Adrenal gland (tissue), 12 donors: ENCODE data around the gene LHPP. TPM values are rescaled to one million over a fixed set of nuclear protein-coding genes. Genes with fewer than 3 reads are reported as not detected.
"Not testable (repeated sequence)": the region's sequence is repeated elsewhere in the genome, so short reads cannot be mapped to it uniquely, and the experiment has no call there.

ENCODE experiments used
- DNase-seq, 7 donors: peaks; one replicate each; pipeline ENCODE4 v3.0.0-alpha.2; 2019 to 2020
- H3K27ac ChIP-seq, 5 donors: fragments of 200-600 bp; sonication (generic) in 4 of 5; 1 replicate in 3 of 5; 2 replicates in 2 of 5; pipeline versions ENCODE4 v1.5.1 to v1.8.0; 2016 to 2020; ENCODE audit warnings: mild to moderate bottlenecking in 1 of 5
- H3K27me3 ChIP-seq: fragments of 200-600 bp; 2 replicates; pipeline ENCODE4 v1.8.0; 2021
- H3K36me3 ChIP-seq, 2 donors: fragments of 200-600 bp; replicated peaks in 1 of 2; 1 replicate in 1 of 2; 2 replicates in 1 of 2; pipeline versions ENCODE4 v1.5.1 to v1.8.0; 2018 to 2022
- H3K4me1 ChIP-seq, 2 donors: fragments of 200-600 bp; replicated peaks in 1 of 2; 1 replicate in 1 of 2; 2 replicates in 1 of 2; pipeline versions ENCODE4 v1.5.1 to v1.8.0; 2018 to 2021
- H3K4me3 ChIP-seq, 4 donors: fragments of 200-600 bp; sonication (generic) in 3 of 4; one replicate each; pipeline ENCODE4 v1.5.1; 2016 to 2018
- H3K9me3 ChIP-seq, 3 donors: fragments of 200-600 bp; sonication (generic) in 1 of 3; replicated peaks in 1 of 3; 1 replicate in 2 of 3; 2 replicates in 1 of 3; pipeline versions ENCODE4 v1.5.1 to v1.8.0; 2016 to 2021
- POLR2A ChIP-seq, 2 donors: fragments of 450-650 bp; IDR thresholded peaks; one replicate each; pipeline ENCODE4 v1.6.1; 2017; ENCODE audit warnings: antibody characterized with exemption in 2 of 2, mild to moderate bottlenecking in 2 of 2, moderate library complexity in 1 of 2
- WGBS, 4 donors: extraction: QIAGEN DNeasy Blood & Tissue Kit in 2 of 4; methylation state at CpG; one replicate each; pipeline versions ENCODE4 v1.1.5 to v1.1.7; 2013 to 2017; 5-methylcytosine and 5-hydroxymethylcytosine counted together
- intact Hi-C, 2 donors: fragments of 100-400 bp; cut with DNase I; formaldehyde crosslinking; loops; one replicate each; pipeline versions ENCODE4 v1.14.1 to v1.15.0; 2022 to 2023
- polyA plus RNA-seq, 3 donors: library from polyadenylated mRNA; stranded (reverse); fragments of 200-250 nt in 2 of 3; fragments of 350-450 nt in 1 of 3; fragmentation: Illumina TruSeq in 1 of 3; extraction: RNeasy Lipid Tissue Mini Kit (QIAGEN cat#74804) in 1 of 3; gene quantifications; one replicate each; pipeline ENCODE4 v1.2.3, GENCODE V29; 2013 to 2014
- total RNA-seq, 9 donors: library from RNA; depleted of rRNA in 4 of 9; stranded (reverse); fragments of >200 nt in 4 of 9; fragments of 120-200 nt in 1 of 9; fragmentation: NEBNext Ultra II Directional in 1 of 9; extraction: Animal tissue kit (Norgen Biotek cat#: 25700) in 1 of 9; gene quantifications; one replicate each; pipeline versions ENCODE4 v1.1.0 to v1.2.4, GENCODE V29; 2013 to 2023
- TF ChIP-seq, protein P1 (sequence below), 6 experiments: fragments of 450-650 bp in 4 of 6; fragments of 200-600 bp in 2 of 6; sonication (generic) in 1 of 6; IDR thresholded peaks; 1 replicate in 5 of 6; 2 replicates in 1 of 6; pipeline versions ENCODE4 v1.5.1 to v1.8.0; 2016 to 2021; ENCODE audit warnings: antibody characterized with exemption in 6 of 6, mild to moderate bottlenecking in 2 of 6, moderate library complexity in 1 of 6
- donor health status: healthy with polysubstance abuse.
- donor health status: Bipolar disorder and iron deficiency.
- donor health status: DM: yes; HTN: yes; CAD: no.
- donor health status: DM: no; HTN: no; CAD: no.
- donor health status: DM: no; HTN: no; CAD: no.
- donor health status: DM: yes; HTN: yes; CAD: no.

LHPP gene
- total and polyA plus RNA-seq, 12 donors, result 10.5 to 70.1 (median 43.4) TPM

DNA sequence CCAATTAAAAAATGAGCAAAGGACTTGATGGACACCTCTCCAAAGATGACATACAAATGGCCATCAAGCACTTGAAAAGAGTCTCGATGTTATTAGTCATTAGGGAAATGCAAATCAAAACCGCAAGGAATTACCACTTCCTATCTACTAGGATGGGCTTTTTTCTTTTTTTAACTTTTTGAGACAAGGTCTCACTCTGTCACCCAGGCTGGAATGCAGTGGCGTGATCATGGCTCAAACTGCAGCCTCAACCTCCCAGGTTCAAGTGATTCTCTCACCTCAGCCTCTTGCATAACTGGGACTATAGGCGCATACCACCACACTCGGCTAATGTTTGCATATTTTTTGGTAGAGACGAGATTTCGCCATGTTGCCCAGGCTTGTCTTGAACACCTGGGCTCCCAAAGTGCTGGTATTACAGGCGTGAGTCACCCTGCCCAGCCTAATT is 25.4 kb upstream of the LHPP start:
- no peak overlapping the region for H3K27ac ChIP-seq
- no peak for TF ChIP-seq POLR2A (IDR thresholded peaks at IDR 0.05)
- TF ChIP-seq, protein P1, sequence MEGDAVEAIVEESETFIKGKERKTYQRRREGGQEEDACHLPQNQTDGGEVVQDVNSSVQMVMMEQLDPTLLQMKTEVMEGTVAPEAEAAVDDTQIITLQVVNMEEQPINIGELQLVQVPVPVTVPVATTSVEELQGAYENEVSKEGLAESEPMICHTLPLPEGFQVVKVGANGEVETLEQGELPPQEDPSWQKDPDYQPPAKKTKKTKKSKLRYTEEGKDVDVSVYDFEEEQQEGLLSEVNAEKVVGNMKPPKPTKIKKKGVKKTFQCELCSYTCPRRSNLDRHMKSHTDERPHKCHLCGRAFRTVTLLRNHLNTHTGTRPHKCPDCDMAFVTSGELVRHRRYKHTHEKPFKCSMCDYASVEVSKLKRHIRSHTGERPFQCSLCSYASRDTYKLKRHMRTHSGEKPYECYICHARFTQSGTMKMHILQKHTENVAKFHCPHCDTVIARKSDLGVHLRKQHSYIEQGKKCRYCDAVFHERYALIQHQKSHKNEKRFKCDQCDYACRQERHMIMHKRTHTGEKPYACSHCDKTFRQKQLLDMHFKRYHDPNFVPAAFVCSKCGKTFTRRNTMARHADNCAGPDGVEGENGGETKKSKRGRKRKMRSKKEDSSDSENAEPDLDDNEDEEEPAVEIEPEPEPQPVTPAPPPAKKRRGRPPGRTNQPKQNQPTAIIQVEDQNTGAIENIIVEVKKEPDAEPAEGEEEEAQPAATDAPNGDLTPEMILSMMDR (IDR thresholded peaks at IDR 0.05), result no peak
- H3K4me1 ChIP-seq, result no peaks in the 10 kb centered on the region
- no peaks in the 10 kb centered on the region for H3K9me3 ChIP-seq
- H3K36me3 ChIP-seq, result no peaks in the 10 kb centered on the region
- no peak for DNase-seq
- WGBS, 4 donors, result 75 to 88% (median 84%) methylated on average over 8 of the region's 8 CpGs
- intact Hi-C loops, result no loop called here
- H3K27me3 ChIP-seq, result no peaks in the 10 kb centered on the region
- H3K4me3 ChIP-seq, result no peak overlapping the region

DNA sequence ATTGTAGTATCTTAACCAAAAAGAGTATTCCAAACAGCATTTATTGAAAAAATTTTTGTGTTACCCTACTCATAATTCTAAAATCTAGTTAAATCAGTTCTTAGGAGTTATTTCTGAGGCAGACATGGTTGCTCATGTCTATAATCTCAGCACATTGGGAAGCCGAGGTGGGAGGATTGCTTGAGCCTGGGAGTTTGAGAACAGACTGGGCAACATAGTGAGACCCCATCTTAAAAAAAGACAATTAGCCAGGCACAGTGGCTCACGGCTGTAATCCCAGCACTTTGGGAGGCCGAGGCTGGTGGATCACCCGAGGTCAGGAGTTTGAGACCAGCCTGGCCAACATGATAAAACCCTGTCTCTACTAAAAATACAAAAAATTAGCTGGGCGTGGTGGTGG is 19.9 kb upstream of the LHPP start:
- intact Hi-C loops, H3K4me1 ChIP-seq, H3K27ac ChIP-seq, DNase-seq, H3K36me3 ChIP-seq, H3K9me3 ChIP-seq, H3K4me3 ChIP-seq: not testable (repeated sequence)
- H3K27me3 ChIP-seq, result peaks cover 14% of the 10 kb centered on the region
- 76 to 89% (median 80%) methylated on average over 5 of the region's 5 CpGs for WGBS, 4 donors

DNA sequence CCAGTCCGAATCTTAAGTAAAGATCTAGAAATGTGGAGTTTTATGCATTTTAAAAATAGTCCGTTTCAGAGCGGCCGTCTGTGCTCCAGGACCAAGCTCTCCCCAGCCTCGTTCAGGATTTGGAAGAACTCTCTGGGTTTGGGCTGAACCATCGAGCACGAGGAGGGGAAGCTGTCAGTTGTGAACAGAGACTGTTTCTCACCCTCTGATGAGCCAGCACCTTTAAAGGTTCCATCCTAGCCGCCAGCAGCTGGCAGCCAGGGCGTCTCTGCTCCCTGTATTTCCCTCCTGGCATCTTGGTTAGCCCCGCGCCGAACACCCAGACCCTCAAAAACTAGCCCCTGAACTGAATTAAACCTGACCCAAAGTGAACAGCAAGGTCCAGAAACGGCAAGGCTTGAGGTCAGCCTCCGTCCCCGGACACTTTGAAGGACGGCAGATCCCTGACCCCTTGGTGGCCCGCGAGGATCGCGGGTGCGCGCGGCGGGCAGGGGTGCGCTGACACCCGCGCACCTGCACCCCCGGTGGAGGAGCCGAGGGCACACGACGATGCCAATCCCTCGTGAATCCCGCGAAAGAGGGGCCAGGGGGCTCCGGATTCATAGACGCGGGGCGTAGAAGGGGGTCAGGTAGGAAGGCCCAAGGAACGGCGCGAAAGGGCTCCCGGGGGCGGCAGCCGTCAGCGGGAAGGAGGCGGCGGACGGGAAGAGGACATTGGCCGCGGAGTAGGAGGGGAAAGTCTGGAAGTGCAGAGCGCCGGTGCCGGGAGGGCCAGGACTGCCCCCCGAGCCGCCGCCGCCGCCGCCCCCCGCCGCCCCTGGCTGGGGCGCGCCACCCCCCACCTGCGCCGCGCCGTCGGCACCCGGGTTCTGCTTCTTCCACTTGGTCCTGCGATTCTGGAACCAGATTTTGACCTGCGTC is 14.5 kb upstream of the LHPP start:
- DNase-seq, result no peak
- Histone ChIP-seq H3K36me3 (no peaks in the 10 kb centered on the region), H3K4me1 (peaks cover 7 to 30% of the 10 kb centered on the region in 2 donors), H3K27ac (no peak overlapping the region), H3K9me3 (no peaks in the 10 kb centered on the region), H3K27me3 (peaks cover 65% of the 10 kb centered on the region), H3K4me3 (peak overlapping the region in 1 of 4 donors; percentile 39)
- WGBS, 4 donors, result 13 to 18% (median 16%) methylated on average over 31 to 71 of the region's 71 CpGs
- TF ChIP-seq, protein P1 (IDR thresholded peaks at IDR 0.05), result no peak
- TF ChIP-seq POLR2A (IDR thresholded peaks at IDR 0.05), result no peak
- intact Hi-C loops, result no loop called here

DNA sequence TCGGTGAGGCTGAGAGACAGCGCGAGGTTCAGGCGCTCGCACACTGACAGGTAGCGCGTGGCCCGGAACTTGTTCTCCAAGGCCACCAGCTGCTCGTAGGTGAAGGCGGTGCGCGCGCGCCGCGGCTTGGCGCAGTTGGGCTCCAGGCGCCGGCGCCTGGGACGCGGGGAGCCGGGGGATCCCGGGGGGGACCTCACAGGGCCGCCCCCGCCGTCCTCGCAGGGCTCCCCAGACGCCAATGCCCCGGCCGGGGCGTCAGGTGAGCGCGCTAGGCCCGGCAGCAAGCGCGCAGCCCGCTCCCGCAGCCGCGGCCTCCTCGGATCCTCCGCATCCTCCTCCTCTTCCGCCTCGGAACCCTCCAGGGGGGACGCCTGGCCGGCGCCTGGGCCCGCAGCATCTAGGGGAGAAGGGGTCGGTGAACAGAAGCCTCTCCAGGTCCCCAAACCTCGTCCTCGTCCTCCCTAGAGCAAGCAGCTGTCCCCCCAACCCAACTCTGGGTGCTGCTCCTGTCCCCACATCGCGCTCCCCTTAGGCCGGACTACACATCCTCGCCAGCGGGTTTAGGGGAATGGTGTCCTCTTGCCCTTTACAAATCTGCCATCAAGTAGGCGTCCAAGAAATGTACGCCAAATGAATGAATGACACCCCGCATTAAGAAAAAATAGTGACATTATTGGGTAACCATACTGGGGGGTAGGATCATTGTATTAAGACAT is 13.7 kb upstream of the LHPP start:
- H3K27me3 ChIP-seq, result peaks cover 71% of the 10 kb centered on the region

More for the DNA sequence above, 13.7 kb upstream of the LHPP start:
- DNase-seq, result no peak
- Histone ChIP-seq H3K4me3 (peak overlapping the region in 1 of 4 donors; percentile 39), H3K9me3 (no peaks in the 10 kb centered on the region), H3K4me1 (peaks cover 7 to 30% of the 10 kb centered on the region in 2 donors), H3K27ac (no peak overlapping the region), H3K36me3 (no peaks in the 10 kb centered on the region)
- intact Hi-C loops, result no loop called here
- WGBS, 4 donors, result 4 to 14% (median 9%) methylated on average over 12 to 60 of the region's 60 CpGs
- TF ChIP-seq POLR2A (IDR thresholded peaks at IDR 0.05), result no peak
- TF ChIP-seq, protein P1 (IDR thresholded peaks at IDR 0.05), result no peak
